ENCODE data around the gene UBE2F.

- TF ChIP-seq SREBF2 (CRISPR knock-in tag; IDR thresholded peaks at IDR 0.05) (no peak), ATF7 (IDR thresholded peaks at IDR 0.05) (no peak), E2F5 (CRISPR knock-in tag; IDR thresholded peaks at IDR 0.05) (no peak), SMAD1 (IDR thresholded peaks at IDR 0.05; ENCODE audit: low read depth, low read length, partially characterized antibody) (no peak), ERF (CRISPR knock-in tag; IDR thresholded peaks at IDR 0.05) (no peak), MAX (CRISPR knock-in tag; IDR thresholded peaks at IDR 0.05) (no peak), HIVEP1 (CRISPR knock-in tag; IDR thresholded peaks at IDR 0.05) (no peak)
These were observed 607 bp upstream of the UBE2F start for GRCh38 chr2:237966250-237966564.

Measured in K562 (cell line).